NCI-H2196 (cell line): ENCODE results near the gene EGFL7.

Source experiments
- DNase-seq: peaks from one replicate; lab custom pipeline; 2025; ENCODE audit not compliant: unreplicated experiment; lab: John Stamatoyannopoulos, UW

EGFL7 gene

DNA sequence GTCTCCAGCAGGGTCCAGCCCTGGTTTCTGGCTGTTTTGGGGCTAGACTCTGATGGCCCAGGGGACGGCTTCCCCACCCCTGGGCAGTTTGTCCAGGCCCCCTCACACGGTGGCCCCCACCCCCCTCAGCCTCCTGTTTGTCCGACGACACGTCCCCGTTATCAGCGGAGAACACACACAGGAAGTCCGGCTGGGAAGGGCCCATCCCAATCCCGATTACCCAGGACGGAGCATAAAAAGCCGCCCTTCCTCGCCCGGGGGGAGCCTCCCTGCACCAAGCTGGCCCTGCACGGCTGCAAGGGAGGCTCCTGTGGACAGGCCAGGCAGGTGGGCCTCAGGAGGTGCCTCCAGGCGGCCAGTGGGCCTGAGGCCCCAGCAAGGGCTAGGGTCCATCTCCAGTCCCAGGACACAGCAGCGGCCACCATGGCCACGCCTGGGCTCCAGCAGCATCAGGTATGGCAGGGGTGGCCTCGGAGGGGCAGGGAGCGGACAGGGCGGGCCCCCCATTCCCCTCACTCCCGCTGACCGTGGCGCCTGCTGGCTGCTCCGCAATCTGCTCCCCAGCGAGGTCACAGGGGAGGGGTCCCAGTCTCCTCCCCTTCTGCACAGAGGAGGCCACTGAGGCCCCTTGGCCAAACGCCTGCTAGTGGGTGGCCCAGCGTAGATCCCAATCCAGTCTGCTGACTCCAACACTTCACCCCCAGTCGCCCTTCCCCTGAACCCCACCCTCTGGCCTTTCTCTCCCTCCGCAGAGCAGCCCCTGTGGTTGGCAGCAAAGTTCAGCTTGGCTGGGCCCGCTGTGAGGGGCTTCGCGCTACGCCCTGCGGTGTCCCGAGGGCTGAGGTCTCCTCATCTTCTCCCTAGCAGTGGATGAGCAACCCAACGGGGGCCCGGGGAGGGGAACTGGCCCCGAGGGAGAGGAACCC is at the start of gene EGFL7:
Gene EGFL7 (plus strand): TSS at position 261 of the 926 bp plus-strand sequence. CDS start 5,367 bp downstream, outside the sequence.
- no peak for DNase-seq

DNA sequence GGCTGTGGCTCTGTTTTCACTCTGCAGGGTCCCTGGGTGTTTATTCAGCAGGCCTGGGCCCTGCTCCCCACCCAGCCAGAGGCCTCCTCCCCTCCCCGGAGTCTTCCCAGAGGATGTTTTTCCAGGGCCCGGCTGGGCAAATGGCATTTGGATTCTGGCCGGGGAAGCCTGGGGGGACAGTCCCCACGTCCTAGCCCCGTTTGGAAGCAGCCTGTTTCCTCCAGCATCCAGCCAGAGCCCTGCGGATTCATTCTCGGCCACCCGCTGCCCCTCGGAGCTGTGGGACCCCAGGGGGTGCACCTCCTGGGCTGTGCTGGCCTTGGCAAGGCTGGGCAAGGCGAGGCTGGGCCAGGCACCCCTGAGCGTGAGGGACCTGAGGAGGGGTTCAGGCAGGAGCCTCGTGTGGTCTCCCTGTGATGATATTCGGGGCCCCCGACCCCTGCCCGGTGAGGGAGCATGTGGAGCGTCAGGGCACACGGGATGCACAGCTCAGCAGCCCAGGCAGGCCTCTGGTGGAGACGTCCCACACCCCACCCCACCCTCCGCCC is 48.8 kb upstream of the EGFL7 start:
- DNase-seq = no peak

- no peak for DNase-seq
These were observed 48.3 kb upstream of the EGFL7 start for GRCh38 chr9:136614372-136614922.

GRCh38 chr9:136614967-136615623 is 47.6 kb upstream of the EGFL7 start:
- no peak for DNase-seq

DNA sequence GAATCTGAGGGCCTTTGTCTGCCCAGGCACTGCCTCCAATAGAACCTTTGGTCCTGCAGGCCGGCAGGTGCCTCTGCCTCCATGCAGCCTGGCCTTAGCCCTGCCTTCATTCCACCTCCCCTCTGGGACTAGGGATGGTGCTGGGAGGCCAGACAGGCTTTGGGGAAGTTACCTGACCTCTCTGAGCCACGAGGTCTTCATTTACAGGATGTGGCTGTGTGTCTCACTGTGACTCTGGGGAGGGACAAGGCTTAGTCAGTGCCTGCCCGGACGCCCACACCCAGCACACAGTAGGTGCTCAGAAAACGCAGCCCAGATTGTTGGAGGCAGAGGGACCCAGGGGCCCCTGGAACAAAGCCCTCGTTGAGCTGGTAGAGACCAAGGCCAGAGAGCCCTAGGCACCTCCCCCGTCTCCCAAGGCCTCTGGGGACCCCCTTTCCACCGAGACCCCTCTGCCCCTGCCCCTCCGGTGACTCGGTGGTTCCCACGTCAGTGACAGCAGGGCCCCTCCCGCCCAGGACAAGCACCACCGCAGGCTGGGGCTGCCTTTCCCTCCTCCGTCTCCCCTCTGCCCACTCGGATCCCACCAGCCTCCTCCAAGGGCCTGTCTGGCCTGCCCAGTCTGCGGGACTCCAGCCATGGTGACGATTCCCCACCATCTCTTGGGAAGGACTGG is 46.9 kb upstream of the EGFL7 start:
- DNase-seq = no peak

- no peak for DNase-seq
These were observed 46.4 kb upstream of the EGFL7 start for GRCh38 chr9:136616307-136616635.

DNA sequence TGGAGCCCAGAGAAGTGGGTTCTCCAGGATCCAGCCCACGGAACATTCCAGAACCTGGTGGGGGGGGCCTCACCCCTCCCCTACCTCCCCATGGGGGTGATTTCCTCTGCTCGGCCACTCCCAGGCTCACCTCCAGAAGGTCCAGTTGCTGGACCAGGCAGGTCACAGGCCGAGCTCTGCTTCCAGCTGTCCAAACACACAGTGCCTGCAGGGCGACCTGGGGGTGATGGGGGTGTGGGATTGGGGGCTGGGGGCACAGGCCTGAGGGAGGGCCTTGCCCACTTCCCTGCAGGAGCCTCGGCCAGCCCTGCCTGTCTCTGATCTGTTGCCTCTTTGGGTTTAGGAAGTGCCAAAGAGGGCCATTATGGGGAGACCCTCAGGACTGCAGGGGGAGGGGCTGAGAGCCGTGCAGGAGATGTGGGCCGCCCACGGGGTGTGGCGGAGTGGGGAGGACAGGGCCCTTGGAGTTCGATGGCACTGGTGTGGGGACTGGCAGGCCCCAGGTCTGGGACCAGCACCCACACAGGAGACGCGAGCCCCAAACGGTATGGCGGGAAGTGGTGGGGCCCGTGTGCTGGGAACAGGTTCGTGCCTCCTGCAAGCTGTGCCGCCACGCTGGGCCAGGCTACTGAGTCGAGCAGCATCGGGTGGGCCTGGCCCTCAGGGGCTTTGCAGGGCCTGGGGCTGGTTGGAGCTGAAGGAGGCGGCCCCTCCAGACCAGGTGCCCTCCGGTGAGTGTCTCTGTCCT is 45.6 kb upstream of the EGFL7 start:
- no peak for DNase-seq

DNA sequence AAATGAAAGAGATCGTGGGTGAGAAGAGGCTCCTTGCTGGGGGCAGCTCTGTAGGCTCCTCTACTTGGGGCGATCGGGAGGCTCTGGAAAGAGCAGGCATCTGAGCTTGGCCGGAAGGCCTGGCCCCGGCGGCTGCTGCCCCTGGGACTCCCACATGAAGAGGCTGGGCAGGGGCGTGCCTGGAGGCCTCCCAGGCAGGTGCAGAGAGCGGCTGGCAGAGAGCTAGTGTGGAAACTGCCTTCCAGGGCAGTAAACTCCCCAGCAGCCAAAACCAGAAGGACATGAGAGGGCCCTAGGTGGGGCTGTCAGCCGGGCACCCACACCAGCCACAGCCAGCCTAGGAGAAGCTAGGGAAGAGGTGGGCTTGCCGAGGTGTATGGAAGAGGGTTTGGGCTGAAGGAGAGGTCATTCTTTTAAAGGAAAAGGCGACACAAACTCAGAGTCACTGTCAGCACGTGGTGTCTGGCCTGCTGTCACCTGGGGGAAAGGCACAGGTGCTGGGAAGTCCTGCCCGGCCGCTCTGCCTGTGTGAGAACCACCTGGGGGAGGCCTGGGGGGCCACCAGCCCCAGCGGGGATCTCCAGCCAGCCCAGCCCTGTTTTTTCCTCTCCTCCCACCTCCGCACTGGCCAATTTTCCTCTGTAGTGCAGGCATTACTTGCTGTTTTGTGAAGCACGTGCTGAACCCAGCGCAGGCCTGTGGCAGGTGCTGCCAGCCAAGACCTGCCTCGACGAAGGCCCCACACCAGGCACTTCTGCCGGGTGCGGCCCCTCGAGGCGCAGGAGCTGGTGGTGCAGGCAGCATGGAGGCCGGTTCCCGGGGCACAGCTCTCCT is 44.8 kb upstream of the EGFL7 start:
- no peak for DNase-seq

- no peak for DNase-seq
These were observed 43.9 kb upstream of the EGFL7 start for GRCh38 chr9:136618580-136619547.

- DNase-seq = no peak
These were observed 42.8 kb upstream of the EGFL7 start for GRCh38 chr9:136619742-136620440.

- no peak for DNase-seq
These were observed 42.2 kb upstream of the EGFL7 start for GRCh38 chr9:136620441-136621018.

- DNase-seq = no peak
These were observed 41.5 kb upstream of the EGFL7 start for GRCh38 chr9:136621019-136621733.

- no peak for DNase-seq
These were observed 41.0 kb upstream of the EGFL7 start for GRCh38 chr9:136621734-136622093.

- no peak for DNase-seq
These were observed 40.2 kb upstream of the EGFL7 start for GRCh38 chr9:136622538-136622948.

DNA sequence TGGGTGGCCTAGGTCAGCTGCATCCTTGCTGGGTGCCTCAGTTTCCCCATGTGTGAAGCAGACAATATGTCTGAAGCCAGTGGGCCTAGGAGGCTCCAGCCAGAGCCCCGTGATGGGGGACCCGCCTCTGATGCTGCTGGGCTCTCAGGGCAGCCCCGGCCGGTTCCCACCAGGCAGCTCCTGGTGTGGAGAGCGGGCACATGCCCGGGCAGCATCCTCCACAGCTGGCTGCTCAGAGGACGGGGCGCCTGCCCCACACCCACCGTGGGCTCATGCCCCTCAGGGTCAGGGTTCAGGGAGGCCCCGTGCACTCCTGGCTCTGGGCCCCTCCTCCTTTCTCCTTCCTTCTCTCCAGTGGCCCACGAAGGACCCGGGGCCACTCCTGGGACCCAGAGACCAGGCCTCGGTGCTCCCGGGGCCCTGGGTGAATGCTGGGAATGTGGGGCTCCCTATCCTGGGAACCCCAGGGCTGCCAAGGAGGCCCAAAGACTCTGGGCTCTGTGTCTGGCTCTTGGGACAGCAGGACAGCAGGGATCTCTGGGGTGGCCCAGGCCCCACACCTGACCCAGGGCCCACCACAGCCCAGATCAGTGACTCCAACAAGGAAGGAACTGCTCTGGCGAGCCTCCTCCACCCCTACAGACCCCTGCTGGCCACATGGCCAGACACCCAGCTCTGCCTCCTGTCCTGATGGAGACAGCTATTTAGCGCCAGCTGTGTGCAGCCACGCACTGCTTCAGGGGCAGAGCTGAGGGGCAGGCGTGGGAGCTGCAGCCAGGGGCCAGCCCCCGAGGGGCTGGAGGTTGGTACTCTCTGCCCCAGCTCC is 39.5 kb upstream of the EGFL7 start:
- DNase-seq = no peak

- DNase-seq = no peak
These were observed 38.9 kb upstream of the EGFL7 start for GRCh38 chr9:136623842-136624183.
